WTC11 (cell line): Measurements from ENCODE around the gene CKAP2L. TPM values are rescaled to one million over a fixed set of nuclear protein-coding genes. Genes with fewer than 3 reads are reported as not detected.

ENCODE experiments used
- ATAC-seq: fragments of 200-7000 bp; cut with Tn5 transposase; 2 replicates; pipeline ENCODE4 v1.10.0; 2021; ENCODE audit warnings: mild to moderate bottlenecking, moderate library complexity
- CTCF ChIA-PET: fragments of 300-600 bp; sonication (Branson Sonifier 250); formaldehyde crosslinking; loops from one replicate; lab custom pipeline; 2021; ENCODE audit warnings: antibody characterized with exemption; lab: Charles Lee
- POLR2A ChIA-PET: fragments of 350-600 bp; sonication (Branson Sonifier 250); formaldehyde crosslinking; loops from one replicate; lab custom pipeline; 2021; ENCODE audit warnings: antibody characterized with exemption; lab: Charles Lee
- DNase-seq: peaks from one replicate; pipeline ENCODE4 v3.0.0; 2021; ENCODE audit warnings: low spot score
- H3K27ac Mint-ChIP-seq: 2 replicates; pipeline ENCODE4 v1.8.0; 2021; ENCODE audit warnings: mixed read lengths
- H3K27me3 Mint-ChIP-seq: 2 replicates; pipeline ENCODE4 v1.8.0; 2021; ENCODE audit warnings: low read depth, mild to moderate bottlenecking, moderate library complexity, mixed read lengths
- H3K36me3 Mint-ChIP-seq: 2 replicates; pipeline ENCODE4 v1.8.0; 2021; ENCODE audit warnings: mixed read lengths
- H3K4me1 Mint-ChIP-seq: 2 replicates; pipeline ENCODE4 v1.8.0; 2022; ENCODE audit warnings: mixed read lengths
- H3K4me3 Mint-ChIP-seq: 2 replicates; pipeline ENCODE4 v1.8.0; 2021; ENCODE audit warnings: mild to moderate bottlenecking, moderate library complexity, mixed read lengths
- H3K9me3 Mint-ChIP-seq: 2 replicates; pipeline ENCODE4 v1.8.0; 2021; ENCODE audit warnings: mixed read lengths
- ATF3 ChIP-seq: sonication (generic); formaldehyde crosslinking; conservative IDR thresholded peaks from 2 replicates; pipeline ENCODE4 v1.8.1; 2022; ENCODE audit warnings: mild to moderate bottlenecking, missing genetic modification reagents
- CBFB ChIP-seq: sonication (generic); formaldehyde crosslinking; IDR thresholded peaks from 2 replicates; pipeline ENCODE4 v1.8.1; 2022; ENCODE audit warnings: mild to moderate bottlenecking, low read depth, missing genetic modification reagents
- E2F5 ChIP-seq: sonication (generic); formaldehyde crosslinking; IDR thresholded peaks from 2 replicates; pipeline ENCODE4 v1.8.1; 2022; ENCODE audit warnings: mild to moderate bottlenecking, moderate library complexity, missing genetic modification reagents
- FOXK1 ChIP-seq: sonication (generic); formaldehyde crosslinking; IDR thresholded peaks from 2 replicates; pipeline ENCODE4 v1.8.0; 2022; ENCODE audit warnings: mild to moderate bottlenecking, moderate library complexity, missing genetic modification reagents
- GTF2I ChIP-seq: fragments of 250-450 bp; sonication (Bioruptor Pico); conservative IDR thresholded peaks from 2 replicates; pipeline ENCODE4 v1.4.0; 2021; ENCODE audit warnings: mild to moderate bottlenecking
- HMGA2 ChIP-seq: fragments of 250-450 bp; sonication (Bioruptor Pico); IDR thresholded peaks from 2 replicates; pipeline ENCODE4 v1.4.0; 2021; ENCODE audit warnings: mild to moderate bottlenecking, moderate library complexity
- JAZF1 ChIP-seq: fragments of 250-450 bp; sonication (Bioruptor Pico); IDR thresholded peaks from 2 replicates; pipeline ENCODE4 v1.9.0; 2021; ENCODE audit warnings: moderate library complexity, mild to moderate bottlenecking, inconsistent platforms
- MAX ChIP-seq: sonication (generic); formaldehyde crosslinking; IDR thresholded peaks from 2 replicates; pipeline ENCODE4 v1.8.0; 2022; ENCODE audit warnings: mild to moderate bottlenecking, missing genetic modification reagents
- NFATC4 ChIP-seq: fragments of 250-450 bp; sonication (Bioruptor Pico); IDR thresholded peaks from 2 replicates; pipeline ENCODE4 v1.9.0; 2021; ENCODE audit warnings: mild to moderate bottlenecking
- NR1H2 ChIP-seq: sonication (generic); formaldehyde crosslinking; IDR thresholded peaks from 2 replicates; pipeline ENCODE4 v1.9.0; 2021; ENCODE audit warnings: mild to moderate bottlenecking, moderate library complexity, missing genetic modification reagents
- NR3C1 ChIP-seq: sonication (generic); formaldehyde crosslinking; conservative IDR thresholded peaks from 2 replicates; pipeline ENCODE4 v1.8.1; 2023; ENCODE audit warnings: low read depth, mild to moderate bottlenecking, missing genetic modification reagents
- PRRX2 ChIP-seq: fragments of 250-450 bp; sonication (Bioruptor Pico); IDR thresholded peaks from 2 replicates; pipeline ENCODE4 v1.8.0; 2021; ENCODE audit warnings: mild to moderate bottlenecking
- RORB ChIP-seq: fragments of 250-450 bp; sonication (Bioruptor Pico); IDR thresholded peaks from 2 replicates; pipeline ENCODE4 v1.9.0; 2021; ENCODE audit warnings: mild to moderate bottlenecking
- USF2 ChIP-seq: sonication (generic); formaldehyde crosslinking; IDR thresholded peaks from 2 replicates; pipeline ENCODE4 v1.8.1; 2023; ENCODE audit warnings: mild to moderate bottlenecking, missing genetic modification reagents, moderate library complexity
- ZMAT4 ChIP-seq: fragments of 250-450 bp; sonication (Bioruptor Pico); IDR thresholded peaks from 2 replicates; pipeline ENCODE4 v1.9.0; 2021; ENCODE audit warnings: mild to moderate bottlenecking
- ZNF396 ChIP-seq: fragments of 250-450 bp; sonication (Bioruptor Pico); IDR thresholded peaks from 2 replicates; pipeline ENCODE4 v1.8.0; 2021; ENCODE audit warnings: mild to moderate bottlenecking, moderate library complexity, borderline replicate concordance
- ZNF416 ChIP-seq: fragments of 250-450 bp; sonication (Bioruptor Pico); IDR thresholded peaks from 2 replicates; pipeline ENCODE4 v1.9.0; 2021; ENCODE audit warnings: mild to moderate bottlenecking, inconsistent platforms
- total RNA-seq: library from RNA; stranded (reverse); gene quantifications from 3 replicates; pipeline ENCODE4 v1.2.3, GENCODE V29; 2021
- TF ChIP-seq, protein P1 (sequence below): sonication (generic); formaldehyde crosslinking; IDR thresholded peaks from 2 replicates; pipeline ENCODE4 v1.8.1; 2022; ENCODE audit warnings: missing genetic modification reagents, borderline replicate concordance
- TF ChIP-seq, protein P2 (sequence below): sonication (generic); formaldehyde crosslinking; IDR thresholded peaks from 2 replicates; pipeline ENCODE4 v1.8.0; 2022; ENCODE audit warnings: missing genetic modification reagents
- TF ChIP-seq, protein P3 (sequence below): sonication (generic); formaldehyde crosslinking; conservative IDR thresholded peaks from 2 replicates; pipeline ENCODE4 v1.8.1; 2023; ENCODE audit warnings: mild to moderate bottlenecking, low read depth, missing genetic modification reagents, moderate library complexity

Gene CKAP2L
- total RNA-seq, 1 experiment from 2014 or later: 25.6 TPM

DNA sequence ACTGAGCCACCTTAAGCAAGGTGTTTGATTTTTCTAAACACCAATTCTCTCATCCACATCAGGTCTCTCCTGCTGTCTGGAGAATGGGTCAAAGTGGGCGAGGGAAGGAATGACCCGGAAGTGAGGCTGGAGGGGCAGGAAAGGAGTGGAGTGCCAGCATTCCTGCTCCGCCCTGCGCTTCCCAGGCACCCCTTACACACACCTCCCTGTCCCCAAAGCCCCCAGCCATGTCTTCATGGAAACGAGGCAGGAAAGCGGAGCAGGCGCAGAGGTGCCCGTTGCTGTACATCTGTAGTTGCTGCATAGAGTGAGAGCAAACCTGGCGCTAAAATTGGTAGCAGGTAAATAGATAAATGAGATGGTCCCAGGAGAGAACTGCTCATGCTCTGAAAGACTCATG, 70.8 kb downstream of the CKAP2L start:
- ChIA-PET CTCF (interaction anchor here (1.4 kb wide), 1 partner anchor 266 kb away, joined by 3 read pairs; no protein-coding TSS in a partner anchor), POLR2A (no interaction called here)
- TF ChIP-seq NR3C1 (CRISPR knock-in tag): no peak
- TF ChIP-seq ZMAT4: no peak
- TF ChIP-seq ZNF416 (CRISPR knock-in tag): no peak
- TF ChIP-seq, protein P1, sequence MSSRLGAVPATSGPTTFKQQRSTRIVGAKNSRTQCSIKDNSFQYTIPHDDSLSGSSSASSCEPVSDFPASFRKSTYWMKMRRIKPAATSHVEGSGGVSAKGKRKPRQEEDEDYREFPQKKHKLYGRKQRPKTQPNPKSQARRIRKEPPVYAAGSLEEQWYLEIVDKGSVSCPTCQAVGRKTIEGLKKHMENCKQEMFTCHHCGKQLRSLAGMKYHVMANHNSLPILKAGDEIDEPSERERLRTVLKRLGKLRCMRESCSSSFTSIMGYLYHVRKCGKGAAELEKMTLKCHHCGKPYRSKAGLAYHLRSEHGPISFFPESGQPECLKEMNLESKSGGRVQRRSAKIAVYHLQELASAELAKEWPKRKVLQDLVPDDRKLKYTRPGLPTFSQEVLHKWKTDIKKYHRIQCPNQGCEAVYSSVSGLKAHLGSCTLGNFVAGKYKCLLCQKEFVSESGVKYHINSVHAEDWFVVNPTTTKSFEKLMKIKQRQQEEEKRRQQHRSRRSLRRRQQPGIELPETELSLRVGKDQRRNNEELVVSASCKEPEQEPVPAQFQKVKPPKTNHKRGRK (CRISPR knock-in tag): no peak
- no peak for TF ChIP-seq NR1H2
- TF ChIP-seq, protein P2, sequence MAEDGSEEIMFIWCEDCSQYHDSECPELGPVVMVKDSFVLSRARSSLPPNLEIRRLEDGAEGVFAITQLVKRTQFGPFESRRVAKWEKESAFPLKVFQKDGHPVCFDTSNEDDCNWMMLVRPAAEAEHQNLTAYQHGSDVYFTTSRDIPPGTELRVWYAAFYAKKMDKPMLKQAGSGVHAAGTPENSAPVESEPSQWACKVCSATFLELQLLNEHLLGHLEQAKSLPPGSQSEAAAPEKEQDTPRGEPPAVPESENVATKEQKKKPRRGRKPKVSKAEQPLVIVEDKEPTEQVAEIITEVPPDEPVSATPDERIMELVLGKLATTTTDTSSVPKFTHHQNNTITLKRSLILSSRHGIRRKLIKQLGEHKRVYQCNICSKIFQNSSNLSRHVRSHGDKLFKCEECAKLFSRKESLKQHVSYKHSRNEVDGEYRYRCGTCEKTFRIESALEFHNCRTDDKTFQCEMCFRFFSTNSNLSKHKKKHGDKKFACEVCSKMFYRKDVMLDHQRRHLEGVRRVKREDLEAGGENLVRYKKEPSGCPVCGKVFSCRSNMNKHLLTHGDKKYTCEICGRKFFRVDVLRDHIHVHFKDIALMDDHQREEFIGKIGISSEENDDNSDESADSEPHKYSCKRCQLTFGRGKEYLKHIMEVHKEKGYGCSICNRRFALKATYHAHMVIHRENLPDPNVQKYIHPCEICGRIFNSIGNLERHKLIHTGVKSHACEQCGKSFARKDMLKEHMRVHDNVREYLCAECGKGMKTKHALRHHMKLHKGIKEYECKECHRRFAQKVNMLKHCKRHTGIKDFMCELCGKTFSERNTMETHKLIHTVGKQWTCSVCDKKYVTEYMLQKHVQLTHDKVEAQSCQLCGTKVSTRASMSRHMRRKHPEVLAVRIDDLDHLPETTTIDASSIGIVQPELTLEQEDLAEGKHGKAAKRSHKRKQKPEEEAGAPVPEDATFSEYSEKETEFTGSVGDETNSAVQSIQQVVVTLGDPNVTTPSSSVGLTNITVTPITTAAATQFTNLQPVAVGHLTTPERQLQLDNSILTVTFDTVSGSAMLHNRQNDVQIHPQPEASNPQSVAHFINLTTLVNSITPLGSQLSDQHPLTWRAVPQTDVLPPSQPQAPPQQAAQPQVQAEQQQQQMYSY (CRISPR knock-in tag): no peak
- no peak for TF ChIP-seq HMGA2 (CRISPR knock-in tag)
- H3K36me3 Mint-ChIP-seq: no peaks in the 10 kb centered on the region
- H3K27ac Mint-ChIP-seq: no peak overlapping the region
- no peaks in the 10 kb centered on the region for H3K27me3 Mint-ChIP-seq
- peaks cover 7% of the 10 kb centered on the region for H3K4me1 Mint-ChIP-seq
- no peak overlapping the region for H3K4me3 Mint-ChIP-seq
- ATAC-seq (no peak), DNase-seq (no peak)
- no peaks in the 10 kb centered on the region for H3K9me3 Mint-ChIP-seq

DNA sequence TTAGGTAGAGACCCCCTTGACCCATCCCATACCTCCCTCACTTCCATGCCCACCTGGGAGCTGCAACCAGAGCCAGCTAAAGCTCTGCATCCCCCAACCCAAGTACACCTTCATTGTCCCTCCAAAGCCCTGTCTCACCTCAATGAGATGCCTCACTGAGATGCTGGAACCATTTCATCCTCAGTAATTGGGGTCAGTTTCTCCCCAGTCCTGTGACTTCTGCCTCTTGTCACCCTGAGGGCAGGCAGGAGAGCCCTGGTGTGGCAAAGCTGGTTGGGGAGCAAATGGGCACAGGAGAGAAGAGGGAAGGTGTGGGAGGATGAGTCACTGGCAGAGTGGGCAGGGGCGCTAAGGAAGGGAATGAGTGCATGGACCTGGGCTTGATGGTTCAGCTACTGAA, 71.5 kb downstream of the CKAP2L start:
- ATAC-seq: no peak
- ChIA-PET CTCF (interaction anchor here (0.9 to 1.4 kb wide), 5 partner anchors 33 to 266 kb away, joined by 3 to 8 read pairs (median 3); no protein-coding TSS in a partner anchor), POLR2A (no interaction called here)
- H3K27ac Mint-ChIP-seq: no peak overlapping the region
- H3K27me3 Mint-ChIP-seq: no peaks in the 10 kb centered on the region
- no peaks in the 10 kb centered on the region for H3K36me3 Mint-ChIP-seq
- H3K4me1 Mint-ChIP-seq: peaks cover 7% of the 10 kb centered on the region
- H3K4me3 Mint-ChIP-seq: no peak overlapping the region
- no peak for DNase-seq
- no peaks in the 10 kb centered on the region for H3K9me3 Mint-ChIP-seq
- TF ChIP-seq PRRX2 (CRISPR knock-in tag) (no peak), GTF2I (CRISPR knock-in tag) (no peak), NR3C1 (CRISPR knock-in tag) (no peak), ATF3 (no peak), MAX (no peak), NFATC4 (no peak), CBFB (CRISPR knock-in tag) (no peak), USF2 (no peak), E2F5 (CRISPR knock-in tag) (no peak), ZNF396 (CRISPR knock-in tag) (no peak), RORB (CRISPR knock-in tag) (no peak), FOXK1 (CRISPR knock-in tag) (no peak), JAZF1 (CRISPR knock-in tag) (no peak)
- TF ChIP-seq, protein P2 (CRISPR knock-in tag): no peak
- TF ChIP-seq, protein P3, sequence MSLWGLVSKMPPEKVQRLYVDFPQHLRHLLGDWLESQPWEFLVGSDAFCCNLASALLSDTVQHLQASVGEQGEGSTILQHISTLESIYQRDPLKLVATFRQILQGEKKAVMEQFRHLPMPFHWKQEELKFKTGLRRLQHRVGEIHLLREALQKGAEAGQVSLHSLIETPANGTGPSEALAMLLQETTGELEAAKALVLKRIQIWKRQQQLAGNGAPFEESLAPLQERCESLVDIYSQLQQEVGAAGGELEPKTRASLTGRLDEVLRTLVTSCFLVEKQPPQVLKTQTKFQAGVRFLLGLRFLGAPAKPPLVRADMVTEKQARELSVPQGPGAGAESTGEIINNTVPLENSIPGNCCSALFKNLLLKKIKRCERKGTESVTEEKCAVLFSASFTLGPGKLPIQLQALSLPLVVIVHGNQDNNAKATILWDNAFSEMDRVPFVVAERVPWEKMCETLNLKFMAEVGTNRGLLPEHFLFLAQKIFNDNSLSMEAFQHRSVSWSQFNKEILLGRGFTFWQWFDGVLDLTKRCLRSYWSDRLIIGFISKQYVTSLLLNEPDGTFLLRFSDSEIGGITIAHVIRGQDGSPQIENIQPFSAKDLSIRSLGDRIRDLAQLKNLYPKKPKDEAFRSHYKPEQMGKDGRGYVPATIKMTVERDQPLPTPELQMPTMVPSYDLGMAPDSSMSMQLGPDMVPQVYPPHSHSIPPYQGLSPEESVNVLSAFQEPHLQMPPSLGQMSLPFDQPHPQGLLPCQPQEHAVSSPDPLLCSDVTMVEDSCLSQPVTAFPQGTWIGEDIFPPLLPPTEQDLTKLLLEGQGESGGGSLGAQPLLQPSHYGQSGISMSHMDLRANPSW: no peak
